SIG-M5 treated with dmso at 0.1 percent for 504 hours (cell line): Measurements from ENCODE around the gene GRAP.
"Not testable (repeated sequence)": the region's sequence is repeated elsewhere in the genome, so short reads cannot be mapped to it uniquely, and the experiment has no call there.

Source experiments
- DNase-seq: peaks from one replicate; lab custom pipeline; 2025; ENCODE audit not compliant: unreplicated experiment; lab: John Stamatoyannopoulos, UW

Gene GRAP

DNA sequence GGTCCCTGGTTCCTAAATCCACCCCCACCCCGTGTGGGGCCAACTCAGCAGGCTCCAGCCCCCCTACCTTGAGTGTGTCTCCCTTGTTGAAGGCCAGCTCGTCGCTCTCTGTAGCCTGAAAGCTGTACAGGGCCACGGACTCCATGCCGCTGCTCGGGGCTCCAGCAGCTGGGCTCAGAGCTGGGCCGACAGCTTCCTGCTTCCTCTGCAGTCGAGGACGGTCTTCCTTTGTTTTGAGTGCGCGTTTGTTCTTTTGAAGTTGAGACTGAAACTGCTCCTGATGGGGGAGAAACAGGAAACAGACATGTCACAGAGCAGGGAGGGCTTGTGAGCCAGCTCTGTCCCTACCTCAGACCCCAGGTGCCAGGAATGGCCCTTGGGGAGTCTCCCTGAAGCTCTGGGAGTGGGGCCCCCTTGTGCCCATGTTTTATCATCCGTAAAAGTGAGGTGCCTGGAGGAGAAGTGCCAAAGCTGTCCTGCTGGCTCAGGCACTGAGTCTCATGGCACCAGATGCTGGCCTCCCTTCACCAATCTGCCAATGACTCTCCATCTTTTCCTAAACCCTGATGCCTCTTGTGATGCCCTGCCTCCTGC lies at the start of gene GRAP:
Gene GRAP (minus strand): TSS at position 176 of the 594 bp plus-strand sequence. CDS start 31 bp downstream, at position 145.
- DNase-seq, result not testable (repeated sequence)

DNA sequence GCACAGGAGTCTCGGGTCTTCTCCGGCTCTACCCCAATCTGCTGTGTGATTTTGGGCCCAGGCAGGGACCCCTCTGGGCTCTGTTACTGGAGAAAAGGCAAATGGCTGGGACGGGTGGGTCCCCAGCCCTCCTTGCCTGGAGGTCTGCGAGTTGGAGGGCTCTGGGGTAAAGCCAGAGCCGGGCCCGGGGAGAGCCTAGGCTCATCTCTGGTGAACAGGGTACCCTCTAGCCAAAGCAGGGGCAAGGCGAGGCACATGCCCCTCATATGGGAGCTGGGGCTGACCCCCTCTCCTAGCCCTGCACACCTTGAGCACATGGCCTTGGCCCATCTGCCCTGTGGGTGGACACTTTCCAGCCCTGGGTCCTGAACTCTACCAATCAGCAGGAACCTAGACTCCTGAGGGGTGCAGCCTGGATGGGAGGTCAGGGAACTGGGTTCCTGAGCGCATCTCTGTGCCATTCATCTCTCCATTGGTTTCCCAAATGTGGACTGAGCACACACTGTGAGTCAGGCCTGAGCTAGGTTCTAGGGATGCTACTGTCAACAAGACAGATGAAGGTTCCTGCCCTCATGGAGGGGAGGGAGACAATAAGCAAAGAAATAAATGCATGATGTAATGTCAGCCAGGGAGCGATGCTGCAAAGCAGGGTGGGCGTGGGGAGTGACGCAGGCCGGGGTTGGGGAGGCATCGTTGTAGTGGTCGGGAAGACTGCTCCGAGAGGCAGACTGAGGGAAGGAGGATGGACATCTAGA lies 47.1 kb upstream of the GRAP start:
- DNase-seq, result not testable (repeated sequence)

DNA sequence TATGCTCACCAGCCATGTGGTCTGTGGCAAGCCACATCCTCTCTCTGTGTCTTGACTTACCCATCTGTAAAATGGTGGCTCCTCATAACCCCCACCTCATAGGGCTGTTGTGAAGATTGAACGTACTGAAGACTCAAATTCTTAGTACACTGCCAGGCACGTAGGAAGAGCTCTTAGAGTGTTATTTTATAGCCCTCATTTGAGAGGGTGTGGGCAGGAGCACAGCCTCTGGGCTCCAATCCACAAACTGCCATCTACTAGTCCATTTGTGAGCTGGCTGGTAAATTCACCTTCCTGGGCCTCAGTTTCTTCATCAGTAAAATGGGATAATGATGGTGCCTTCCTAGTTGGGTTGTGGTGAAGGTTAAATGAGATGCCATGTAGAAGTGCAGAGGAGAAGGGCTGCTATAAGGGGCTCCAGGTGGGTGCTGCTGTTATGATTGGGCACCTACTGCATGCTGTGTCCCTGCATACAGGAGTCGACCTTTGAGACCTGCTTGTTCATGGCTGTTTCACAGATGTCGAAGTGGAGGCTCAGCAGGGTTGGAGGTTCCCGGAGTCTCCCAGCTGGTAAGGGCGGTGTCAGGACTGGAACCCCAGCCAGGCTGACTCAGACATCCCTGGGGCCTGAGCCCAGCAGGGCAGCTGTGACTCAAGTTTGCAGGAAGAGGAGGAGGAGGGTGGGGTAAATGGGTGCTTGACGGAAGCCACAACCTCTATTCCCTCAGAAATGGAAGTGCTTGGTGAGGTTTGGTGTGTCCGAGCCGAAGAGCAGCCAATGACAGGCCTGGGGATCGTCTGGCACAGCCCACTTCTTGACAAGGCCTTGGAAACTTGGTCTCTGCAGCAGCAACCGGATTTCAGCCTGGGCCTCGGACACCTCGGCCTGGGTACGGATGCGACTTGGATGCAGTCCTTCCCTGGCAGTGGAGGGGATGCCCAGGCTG lies 46.3 kb upstream of the GRAP start:
- DNase-seq, result not testable (repeated sequence)

GRCh38 chr17:19090058-19090772 lies 43.5 kb upstream of the GRAP start:
- DNase-seq, result not testable (repeated sequence)

DNA sequence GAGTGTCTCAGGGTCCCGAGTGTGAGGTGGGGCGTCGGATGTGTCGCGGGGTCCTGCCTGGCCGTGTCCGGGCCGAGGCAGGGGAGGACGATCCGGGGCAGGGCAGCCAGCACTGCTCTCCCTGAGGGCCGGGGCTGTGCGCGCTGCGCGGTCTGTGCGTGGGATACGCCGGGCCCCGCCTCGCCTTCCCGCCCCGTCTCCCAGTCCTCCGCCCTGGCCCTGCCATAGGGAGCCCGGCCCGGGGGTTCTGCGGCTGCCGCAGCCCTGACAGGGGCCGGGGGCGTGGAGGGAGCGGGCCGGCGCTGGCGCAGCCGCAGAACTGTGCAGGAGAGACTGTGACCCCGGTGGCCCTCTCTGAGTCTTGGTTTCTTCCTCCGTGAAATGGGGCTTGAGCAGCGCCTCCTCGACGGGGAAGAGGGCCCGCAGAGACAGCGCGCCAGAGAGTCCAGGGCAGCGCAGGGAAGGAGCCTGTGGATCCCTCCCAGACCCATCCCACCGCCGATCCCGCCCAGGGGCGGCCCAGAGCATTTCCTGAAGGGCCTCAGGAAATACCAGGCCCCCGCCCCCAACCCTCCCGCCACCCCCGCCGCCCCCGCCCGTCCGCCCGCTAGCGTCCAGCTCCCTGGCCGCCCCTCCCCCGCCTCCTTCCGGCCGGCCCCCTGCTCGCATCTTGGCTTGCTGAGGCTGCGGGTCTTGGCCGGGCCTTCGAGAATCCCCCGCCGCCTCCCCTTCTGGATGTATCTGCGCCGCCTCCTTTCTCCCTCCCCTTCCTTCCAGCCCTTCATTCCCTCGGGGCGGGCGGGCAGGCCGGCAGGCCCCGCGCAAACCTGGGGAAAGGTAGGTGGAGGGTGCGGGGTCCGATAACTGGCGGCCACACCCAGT lies 42.3 kb upstream of the GRAP start:
- DNase-seq, result not testable (repeated sequence)

- not testable (repeated sequence) for DNase-seq
Measured at GRCh38 chr17:19077386-19077785, 30.6 kb upstream of the GRAP start.

- DNase-seq, result not testable (repeated sequence)
Measured at GRCh38 chr17:19076398-19077192, 29.8 kb upstream of the GRAP start.

GRCh38 chr17:19070318-19071168 lies 23.8 kb upstream of the GRAP start:
- not testable (repeated sequence) for DNase-seq

GRCh38 chr17:19064378-19064777 lies 17.6 kb upstream of the GRAP start:
- not testable (repeated sequence) for DNase-seq

DNA sequence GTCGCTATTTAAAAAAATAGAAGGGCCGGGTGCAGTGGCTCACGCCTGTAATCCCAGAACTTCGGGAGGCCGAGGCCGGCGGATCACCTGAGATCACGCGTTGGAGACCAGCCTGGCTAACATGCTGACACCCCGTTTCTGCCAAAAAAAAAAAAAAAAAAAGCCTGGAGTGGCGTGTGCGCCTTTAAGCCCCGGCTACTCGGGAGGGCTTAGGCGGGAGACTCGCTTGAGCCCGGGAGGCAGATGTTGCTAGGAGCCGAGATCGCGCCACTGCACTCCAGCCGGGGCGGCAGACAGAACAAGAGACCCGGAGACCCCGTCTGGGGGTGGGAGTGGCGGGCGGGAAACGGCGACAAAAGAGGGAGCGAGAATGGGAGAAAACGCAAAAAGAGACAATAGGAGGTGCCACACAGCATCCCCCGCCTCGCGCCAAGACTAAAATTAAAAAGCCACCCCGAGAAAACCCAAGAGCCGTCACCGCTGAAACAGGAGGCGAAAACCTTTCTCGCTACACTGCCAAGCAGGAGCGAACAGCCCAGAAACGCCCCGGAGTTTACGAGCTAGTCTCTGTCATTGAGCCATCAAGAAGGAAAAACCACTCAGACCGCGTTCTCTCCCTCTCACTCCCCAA lies 16.7 kb upstream of the GRAP start:
- DNase-seq, result not testable (repeated sequence)

- DNase-seq, result not testable (repeated sequence)
Measured at GRCh38 chr17:19062718-19063325, 16.1 kb upstream of the GRAP start.

DNA sequence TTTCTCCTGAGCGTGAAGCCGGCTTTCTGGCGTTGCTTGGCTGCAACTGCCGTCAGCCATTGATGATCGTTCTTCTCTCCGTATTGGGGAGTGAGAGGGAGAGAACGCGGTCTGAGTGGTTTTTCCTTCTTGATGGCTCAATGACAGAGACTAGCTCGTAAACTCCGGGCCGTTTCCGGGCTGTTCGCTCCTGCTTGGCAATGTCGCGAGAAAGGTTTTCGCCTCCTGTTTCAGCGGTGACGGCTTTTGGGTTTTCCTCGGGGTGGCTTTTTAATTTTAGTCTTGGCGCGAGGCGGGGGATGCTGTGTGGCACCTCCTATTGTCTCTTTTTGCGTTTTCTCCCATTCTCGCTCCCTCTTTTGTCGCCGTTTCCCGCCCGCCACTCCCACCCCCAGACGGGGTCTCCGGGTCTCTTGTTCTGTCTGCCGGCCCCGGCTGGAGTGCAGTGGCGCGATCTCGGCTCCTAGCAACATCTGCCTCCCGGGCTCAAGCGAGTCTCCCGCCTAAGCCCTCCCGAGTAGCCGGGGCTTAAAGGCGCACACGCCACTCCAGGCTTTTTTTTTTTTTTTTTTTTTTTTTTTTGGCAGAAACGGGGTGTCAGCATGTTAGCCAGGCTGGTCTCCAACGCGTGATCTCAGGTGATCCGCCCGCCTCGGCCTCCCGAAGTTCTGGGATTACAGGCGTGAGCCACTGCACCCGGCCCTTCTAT lies 15.4 kb upstream of the GRAP start:
- DNase-seq, result not testable (repeated sequence)

DNA sequence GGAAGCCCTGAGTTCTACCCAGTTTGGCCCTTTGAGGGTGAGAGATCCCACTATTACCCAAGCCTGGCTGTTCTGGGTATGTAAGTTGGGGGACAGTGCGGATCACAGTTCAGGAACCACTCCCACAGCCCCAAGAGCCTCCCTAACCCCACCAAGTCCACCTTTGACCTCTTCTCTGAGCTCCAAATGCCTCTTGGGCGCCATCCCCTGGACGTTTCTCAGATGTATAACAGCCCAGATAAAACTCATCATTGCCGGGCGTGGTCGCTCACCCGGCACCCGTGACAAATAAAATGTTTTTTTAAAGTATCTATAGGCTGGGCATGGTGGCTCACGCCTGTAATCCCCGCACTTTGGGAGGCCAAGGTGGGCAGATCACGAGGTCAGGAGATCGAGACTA lies 8.7 kb upstream of the GRAP start:
- DNase-seq, result not testable (repeated sequence)

DNA sequence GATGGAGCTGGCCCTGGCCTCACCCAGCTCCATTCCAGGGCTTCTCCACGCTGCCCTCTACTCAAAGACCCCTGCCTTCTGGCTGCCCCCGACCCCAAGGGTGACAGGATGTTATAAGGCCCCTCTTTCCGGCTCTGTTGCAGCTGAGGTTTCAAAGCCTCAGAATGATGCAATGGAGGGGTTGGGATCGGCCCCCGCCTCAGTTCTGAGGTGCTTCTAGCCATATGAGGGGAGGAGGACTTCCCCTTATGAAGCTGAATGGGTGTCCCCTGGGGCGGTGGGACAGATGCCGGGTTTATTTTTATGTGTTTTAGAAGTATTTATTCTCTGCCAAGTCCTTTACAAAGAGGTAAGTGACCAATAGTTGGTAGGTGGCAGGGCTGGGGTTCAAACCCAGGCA lies 2.1 kb upstream of the GRAP start:
- not testable (repeated sequence) for DNase-seq

- not testable (repeated sequence) for DNase-seq
Measured at GRCh38 chr17:19047510-19047909, 753 bp upstream of the GRAP start.

DNA sequence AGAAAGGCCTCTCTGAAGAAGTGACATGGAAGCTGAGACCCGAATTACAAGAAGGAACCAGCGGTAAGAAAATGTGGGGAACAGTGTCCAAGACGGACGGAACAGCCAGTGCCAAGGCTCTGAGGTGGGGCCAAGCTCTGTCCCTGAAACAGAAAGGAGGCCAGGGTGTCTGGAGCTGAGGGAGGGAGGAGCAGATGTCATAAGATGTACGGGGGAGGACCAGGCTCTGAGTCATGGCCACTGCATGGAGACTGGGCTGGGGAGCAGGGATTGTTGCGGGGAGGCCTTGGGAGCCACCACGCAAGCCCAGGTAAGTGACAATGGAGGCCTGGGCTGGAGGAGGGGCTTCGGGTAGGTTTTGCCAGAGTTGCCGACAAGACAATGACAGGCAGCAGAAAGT lies 2.1 kb downstream of the GRAP start:
- DNase-seq, result not testable (repeated sequence)
